ENCODE measurements around the gene OR2S2.
A peak's percentile ranks its signal among the peaks of the same experiment; 100 is the strongest.

OR2S2 gene

DNA sequence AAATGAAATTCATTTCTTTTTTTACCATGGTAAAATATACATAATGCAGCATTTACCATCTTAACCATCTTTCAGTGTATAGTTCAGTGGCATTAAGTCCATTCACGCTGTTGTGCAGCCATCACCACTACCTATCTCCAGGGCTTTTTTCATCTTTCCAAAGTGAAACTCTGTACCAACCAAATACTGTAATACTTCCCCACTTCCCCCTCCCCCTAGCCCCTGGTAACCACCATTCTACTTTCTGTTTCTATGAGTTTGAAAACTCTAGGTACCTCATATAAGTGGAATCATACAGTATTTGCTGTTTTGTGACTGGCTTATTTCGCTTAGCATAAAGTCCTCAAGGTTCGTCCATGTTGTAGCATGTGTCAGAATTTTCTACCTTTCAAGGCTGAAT is 25.2 kb downstream of the OR2S2 start:
- no peak overlapping the region for H3K27ac ChIP-seq (ENCODE audit: low read depth, low read length)
- no peaks in the 10 kb centered on the region for H3K9me3 ChIP-seq (ENCODE audit: control insufficient read depth, insufficient read depth, low read length)
- H3K4me1 ChIP-seq (ENCODE audit: control insufficient read depth, insufficient read depth, low read length): no peaks in the 10 kb centered on the region
- H3K9ac ChIP-seq (ENCODE audit: low read depth, low read length): no peak overlapping the region
- H3K27me3 ChIP-seq (ENCODE audit: control insufficient read depth, insufficient read depth, low read length): no peaks in the 10 kb centered on the region
- no peak overlapping the region for H3K4me3 ChIP-seq (ENCODE audit: low read depth, low read length)
- no peaks in the 10 kb centered on the region for H3K36me3 ChIP-seq (ENCODE audit: control insufficient read depth, insufficient read depth, low read length)

DNA sequence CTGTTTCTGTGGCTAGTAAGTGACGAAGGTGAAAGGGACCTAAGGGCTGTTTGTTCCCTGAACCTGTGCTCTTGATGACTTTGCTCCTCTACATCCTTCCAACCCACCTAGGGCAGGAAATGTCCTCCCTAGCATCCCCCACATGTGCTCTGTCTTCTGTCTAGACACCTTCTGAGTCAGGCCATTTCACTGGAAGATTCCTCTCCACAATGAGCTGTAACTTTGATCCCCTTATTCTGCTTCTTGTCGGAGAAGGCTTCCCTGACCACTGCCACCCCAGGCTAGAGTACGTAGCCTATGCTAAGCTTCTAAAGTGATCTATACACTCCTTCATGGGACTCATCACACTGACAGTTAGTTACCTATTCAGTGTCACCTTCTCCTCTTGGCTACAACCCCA is 27.0 kb downstream of the OR2S2 start:
- Histone ChIP-seq H3K9ac (ENCODE audit: low read depth, low read length) (no peak overlapping the region), H3K27me3 (ENCODE audit: control insufficient read depth, insufficient read depth, low read length) (no peaks in the 10 kb centered on the region), H3K4me3 (ENCODE audit: low read depth, low read length) (no peak overlapping the region), H3K9me3 (ENCODE audit: control insufficient read depth, insufficient read depth, low read length) (no peaks in the 10 kb centered on the region), H3K4me1 (ENCODE audit: control insufficient read depth, insufficient read depth, low read length) (no peaks in the 10 kb centered on the region), H3K36me3 (ENCODE audit: control insufficient read depth, insufficient read depth, low read length) (no peaks in the 10 kb centered on the region), H3K27ac (ENCODE audit: low read depth, low read length) (no peak overlapping the region)

DNA sequence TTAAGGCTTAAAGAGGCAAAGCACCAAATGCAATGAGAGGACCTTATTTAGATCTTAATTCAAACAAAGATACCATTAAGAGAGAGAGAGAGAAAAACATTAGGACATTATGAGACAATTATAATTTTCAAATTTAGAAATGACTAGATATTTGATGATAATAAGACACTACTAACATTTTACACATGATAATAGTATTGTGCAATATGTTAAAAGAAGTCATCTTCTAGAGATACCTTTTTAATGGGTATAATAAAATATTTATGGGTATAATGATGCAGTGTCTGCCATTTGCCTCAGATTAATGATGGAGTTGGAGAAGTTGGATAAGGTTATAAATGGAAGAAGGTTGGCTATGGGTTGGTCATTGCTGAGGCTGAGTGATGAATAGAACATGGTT is 27.4 kb downstream of the OR2S2 start:
- Histone ChIP-seq H3K9me3 (ENCODE audit: control insufficient read depth, insufficient read depth, low read length) (no peaks in the 10 kb centered on the region), H3K4me3 (ENCODE audit: low read depth, low read length) (no peak overlapping the region), H3K4me1 (ENCODE audit: control insufficient read depth, insufficient read depth, low read length) (no peaks in the 10 kb centered on the region), H3K9ac (ENCODE audit: low read depth, low read length) (no peak overlapping the region), H3K27me3 (ENCODE audit: control insufficient read depth, insufficient read depth, low read length) (no peaks in the 10 kb centered on the region), H3K27ac (ENCODE audit: low read depth, low read length) (no peak overlapping the region), H3K36me3 (ENCODE audit: control insufficient read depth, insufficient read depth, low read length) (no peaks in the 10 kb centered on the region)

DNA sequence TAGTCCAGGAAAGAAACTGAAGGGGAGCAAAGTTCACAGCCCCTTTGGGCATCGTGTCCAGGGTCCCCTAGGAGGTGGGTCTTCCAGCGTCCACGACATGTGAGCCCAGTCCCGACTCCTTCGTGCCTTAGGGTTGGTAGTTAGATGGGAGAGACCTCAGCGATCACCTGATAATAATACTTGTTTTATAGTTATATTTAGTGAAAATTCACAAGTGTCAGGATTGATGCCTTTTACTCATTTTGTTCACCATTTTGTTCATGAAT is 28.6 kb downstream of the OR2S2 start:
- Histone ChIP-seq H3K9ac (ENCODE audit: low read depth, low read length) (no peak overlapping the region), H3K4me1 (ENCODE audit: control insufficient read depth, insufficient read depth, low read length) (no peaks in the 10 kb centered on the region), H3K36me3 (ENCODE audit: control insufficient read depth, insufficient read depth, low read length) (no peaks in the 10 kb centered on the region), H3K27me3 (ENCODE audit: control insufficient read depth, insufficient read depth, low read length) (no peaks in the 10 kb centered on the region), H3K27ac (ENCODE audit: low read depth, low read length) (no peak overlapping the region), H3K9me3 (ENCODE audit: control insufficient read depth, insufficient read depth, low read length) (no peaks in the 10 kb centered on the region), H3K4me3 (ENCODE audit: low read depth, low read length) (no peak overlapping the region)

DNA sequence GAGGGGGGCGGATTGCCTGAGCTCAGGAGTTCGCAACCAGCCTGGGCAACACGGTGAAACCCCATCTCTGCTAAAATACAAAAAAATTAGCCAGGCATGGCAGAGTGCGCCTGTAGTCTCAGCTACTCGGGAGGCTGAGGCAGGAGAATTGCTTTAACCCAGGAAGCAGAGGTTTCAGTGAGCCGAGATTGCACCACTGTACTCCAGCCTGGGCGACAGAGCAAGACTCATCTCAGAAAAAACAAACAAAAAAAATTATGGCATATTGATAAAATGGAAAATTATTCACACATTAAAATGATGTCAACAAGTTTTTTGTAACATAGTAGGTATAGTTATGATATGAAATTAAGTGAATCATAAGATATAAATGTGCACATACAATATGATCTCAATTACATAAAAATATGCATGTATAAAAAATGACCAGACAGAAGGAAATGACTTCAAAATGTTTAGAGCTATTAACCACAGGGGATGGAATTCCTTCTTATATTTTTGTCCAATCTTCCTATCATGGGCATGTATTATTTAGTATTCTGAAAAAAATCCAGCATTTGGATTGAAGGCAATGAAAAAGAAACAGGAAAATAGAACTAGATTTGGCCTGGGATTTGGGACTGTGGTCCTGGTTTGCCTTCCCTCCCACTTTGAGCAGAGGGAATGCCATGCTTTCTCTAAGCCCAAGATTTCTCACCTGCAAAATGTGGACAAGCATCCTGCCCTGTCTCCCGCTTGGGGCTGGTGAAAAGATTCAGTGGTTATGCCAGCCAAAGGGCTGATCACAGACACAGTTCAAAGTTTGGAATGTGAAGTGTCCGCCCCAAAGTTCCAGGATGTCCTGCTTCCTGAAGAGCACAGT is 29.1 kb downstream of the OR2S2 start:
- Histone ChIP-seq H3K4me1 (ENCODE audit: control insufficient read depth, insufficient read depth, low read length) (peaks cover 5% of the 10 kb centered on the region; the same call in 1 of the 2 replicates), H3K36me3 (ENCODE audit: control insufficient read depth, insufficient read depth, low read length) (no peaks in the 10 kb centered on the region), H3K27me3 (ENCODE audit: control insufficient read depth, insufficient read depth, low read length) (no peaks in the 10 kb centered on the region), H3K9ac (ENCODE audit: low read depth, low read length) (no peak overlapping the region), H3K9me3 (ENCODE audit: control insufficient read depth, insufficient read depth, low read length) (no peaks in the 10 kb centered on the region), H3K27ac (ENCODE audit: low read depth, low read length) (no peak overlapping the region), H3K4me3 (ENCODE audit: low read depth, low read length) (no peak overlapping the region)

DNA sequence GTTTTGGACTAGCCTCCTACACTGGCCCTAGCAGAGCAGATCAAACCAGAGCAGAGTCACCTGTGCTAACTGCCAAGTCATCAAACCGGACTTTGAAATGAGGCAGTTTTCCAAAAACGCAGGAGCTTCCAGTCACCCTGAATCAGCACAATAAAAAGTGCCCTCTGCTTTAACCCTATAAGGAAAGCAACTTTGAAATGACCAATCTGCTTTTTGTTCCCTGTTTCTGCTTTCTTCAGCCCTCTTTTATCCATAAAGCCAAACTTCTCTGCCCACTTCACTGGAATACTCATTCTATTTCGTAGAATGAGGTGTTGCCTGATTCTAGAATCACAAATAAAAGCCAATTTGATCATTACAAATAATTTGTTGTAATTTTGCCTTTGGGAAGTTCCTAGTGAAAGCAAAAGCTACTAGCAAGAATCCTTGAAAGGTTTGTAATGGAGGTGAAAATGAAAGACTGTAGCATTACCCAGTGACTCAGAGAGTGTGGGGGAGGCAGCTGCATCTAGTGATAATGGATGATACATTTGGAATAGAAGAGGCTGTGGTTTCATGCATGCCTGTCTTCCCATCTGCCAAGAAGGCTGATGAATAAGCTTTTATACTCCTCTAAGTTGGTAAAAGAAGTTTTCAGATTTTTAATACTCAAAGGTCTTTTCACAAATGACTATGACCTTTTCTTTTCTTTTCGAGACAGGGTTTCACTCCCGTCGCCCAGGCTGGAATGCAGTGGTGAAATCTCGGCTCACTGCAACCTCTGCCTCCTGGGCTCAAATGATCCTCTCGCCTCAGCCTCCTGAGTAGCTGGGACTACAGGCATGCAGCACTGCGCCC is 33.8 kb downstream of the OR2S2 start:
- Histone ChIP-seq H3K9me3 (ENCODE audit: control insufficient read depth, insufficient read depth, low read length) (no peaks in the 10 kb centered on the region), H3K9ac (ENCODE audit: low read depth, low read length) (no peak overlapping the region; the same call in 1 of the 2 replicates), H3K4me1 (ENCODE audit: control insufficient read depth, insufficient read depth, low read length) (peaks cover 7% of the 10 kb centered on the region; the same call in 1 of the 2 replicates), H3K36me3 (ENCODE audit: control insufficient read depth, insufficient read depth, low read length) (no peaks in the 10 kb centered on the region), H3K4me3 (ENCODE audit: low read depth, low read length) (no peak overlapping the region), H3K27me3 (ENCODE audit: control insufficient read depth, insufficient read depth, low read length) (no peaks in the 10 kb centered on the region), H3K27ac (ENCODE audit: low read depth, low read length) (peak overlapping the region; percentile 38)

DNA sequence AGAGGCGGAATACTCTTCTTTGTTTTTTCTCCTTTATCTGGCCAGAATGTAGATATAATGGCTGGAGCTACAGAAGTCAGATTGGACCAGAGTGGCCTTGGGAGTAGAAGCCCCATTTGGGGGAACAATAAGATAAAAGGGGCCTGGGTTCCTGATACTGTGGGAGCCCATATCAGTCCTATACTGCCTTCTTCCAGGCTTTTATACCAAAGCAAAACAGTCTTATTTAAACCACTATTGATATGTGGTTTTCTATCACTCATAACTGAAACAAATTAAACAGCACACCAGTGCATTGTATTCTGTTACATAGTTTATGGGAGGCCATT is 34.4 kb downstream of the OR2S2 start:
- no peaks in the 10 kb centered on the region for H3K9me3 ChIP-seq (ENCODE audit: control insufficient read depth, insufficient read depth, low read length)
- no peak overlapping the region for H3K4me3 ChIP-seq (ENCODE audit: low read depth, low read length)
- H3K27ac ChIP-seq (ENCODE audit: low read depth, low read length): peak overlapping the region; percentile 38
- no peaks in the 10 kb centered on the region for H3K36me3 ChIP-seq (ENCODE audit: control insufficient read depth, insufficient read depth, low read length)
- H3K9ac ChIP-seq (ENCODE audit: low read depth, low read length): no peak overlapping the region; the same call in 1 of the 2 replicates
- no peaks in the 10 kb centered on the region for H3K27me3 ChIP-seq (ENCODE audit: control insufficient read depth, insufficient read depth, low read length)
- H3K4me1 ChIP-seq (ENCODE audit: control insufficient read depth, insufficient read depth, low read length): peaks cover 7% of the 10 kb centered on the region; the same call in 1 of the 2 replicates

DNA sequence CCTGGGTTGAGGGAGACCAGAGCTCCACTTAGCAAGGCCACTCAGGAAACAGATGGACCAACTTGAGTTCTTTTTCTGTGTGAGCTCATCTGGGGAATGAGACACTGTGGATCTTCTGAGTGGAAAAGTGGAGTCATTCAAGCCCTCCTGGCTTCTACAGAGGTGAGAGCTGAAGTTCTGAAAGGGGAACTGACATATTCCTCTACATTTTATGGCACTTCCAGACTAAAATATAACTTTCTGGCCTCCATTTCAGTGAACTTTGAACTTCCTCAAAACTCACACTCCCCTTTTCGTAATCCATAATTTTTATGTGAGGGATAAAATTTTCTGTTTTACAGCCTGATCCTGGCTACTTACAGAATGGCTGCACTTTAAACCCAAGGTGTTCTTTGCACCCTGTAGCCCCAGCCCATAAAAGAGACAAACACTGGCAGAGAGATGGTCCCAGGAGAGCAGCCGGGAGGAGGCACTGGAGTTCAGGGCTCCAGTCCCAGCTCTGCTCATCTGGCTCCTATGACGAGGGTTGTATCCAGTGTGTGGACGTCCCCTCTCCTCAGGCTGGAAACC is 37.8 kb downstream of the OR2S2 start:
- no peak overlapping the region for H3K27ac ChIP-seq (ENCODE audit: low read depth, low read length)
- no peak overlapping the region for H3K9ac ChIP-seq (ENCODE audit: low read depth, low read length)
- H3K4me1 ChIP-seq (ENCODE audit: control insufficient read depth, insufficient read depth, low read length): peaks cover 12% of the 10 kb centered on the region; the same call in 1 of the 2 replicates
- no peaks in the 10 kb centered on the region for H3K27me3 ChIP-seq (ENCODE audit: control insufficient read depth, insufficient read depth, low read length)
- no peaks in the 10 kb centered on the region for H3K9me3 ChIP-seq (ENCODE audit: control insufficient read depth, insufficient read depth, low read length)
- no peak overlapping the region for H3K4me3 ChIP-seq (ENCODE audit: low read depth, low read length)
- H3K36me3 ChIP-seq (ENCODE audit: control insufficient read depth, insufficient read depth, low read length): no peaks in the 10 kb centered on the region

DNA sequence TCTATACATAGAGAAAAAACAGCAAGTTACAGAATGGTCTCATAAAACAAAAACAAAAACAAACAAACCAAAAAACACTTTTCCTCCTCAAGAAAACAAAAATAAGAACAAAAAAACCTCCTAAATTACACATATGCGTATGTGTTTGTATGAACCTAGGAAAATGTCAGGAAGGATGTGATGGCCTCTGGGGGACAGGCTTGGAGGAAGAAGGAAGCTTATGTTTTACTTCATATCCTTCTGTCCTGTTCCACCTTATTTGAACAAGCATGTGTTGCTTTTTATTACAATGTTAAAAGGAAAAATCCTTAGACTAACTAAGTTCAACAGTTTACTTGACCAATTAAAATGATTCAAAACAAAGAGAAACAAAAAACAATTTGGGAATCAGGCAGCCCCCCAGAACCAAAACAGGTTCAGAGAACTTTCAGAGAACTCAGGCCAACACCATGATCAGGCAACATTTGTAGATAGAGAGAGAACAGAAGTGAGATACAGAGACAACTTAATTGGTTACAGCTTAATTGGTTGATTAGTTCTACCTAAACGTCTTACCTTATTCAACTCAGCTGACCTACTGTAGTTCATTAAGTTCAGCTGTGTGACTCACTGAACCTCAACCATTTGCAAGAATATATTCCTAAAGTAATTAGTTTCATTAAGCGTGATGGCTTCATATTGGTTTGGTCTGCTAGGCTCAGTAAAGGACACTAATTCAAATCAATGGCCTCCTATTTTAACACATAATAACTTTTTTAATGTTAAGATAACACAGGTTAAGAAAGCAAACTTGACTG is 38.5 kb downstream of the OR2S2 start:
- Histone ChIP-seq H3K9ac (ENCODE audit: low read depth, low read length) (no peak overlapping the region), H3K27me3 (ENCODE audit: control insufficient read depth, insufficient read depth, low read length) (no peaks in the 10 kb centered on the region), H3K9me3 (ENCODE audit: control insufficient read depth, insufficient read depth, low read length) (no peaks in the 10 kb centered on the region), H3K27ac (ENCODE audit: low read depth, low read length) (no peak overlapping the region), H3K4me1 (ENCODE audit: control insufficient read depth, insufficient read depth, low read length) (peaks cover 12% of the 10 kb centered on the region; the same call in 1 of the 2 replicates), H3K36me3 (ENCODE audit: control insufficient read depth, insufficient read depth, low read length) (no peaks in the 10 kb centered on the region), H3K4me3 (ENCODE audit: low read depth, low read length) (no peak overlapping the region)

DNA sequence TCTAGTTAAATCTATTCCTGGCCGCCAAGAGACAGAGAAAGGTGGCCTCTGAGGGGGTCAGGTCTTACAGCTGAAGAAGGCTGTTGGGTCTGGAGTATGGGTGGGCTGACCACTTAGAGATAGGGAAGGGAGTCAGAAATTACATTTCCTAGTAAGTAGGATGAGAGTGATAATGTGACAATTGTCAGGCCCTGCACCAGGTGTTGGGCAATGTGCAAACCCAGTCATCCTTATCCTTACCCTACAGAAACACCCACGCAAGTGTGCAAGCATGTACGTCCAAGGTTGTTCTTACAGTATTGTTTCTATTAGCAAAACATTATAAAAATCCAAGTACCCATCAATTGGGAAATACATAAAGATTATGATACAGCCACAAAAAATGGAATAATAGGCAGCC is 39.2 kb downstream of the OR2S2 start:
- Histone ChIP-seq H3K4me3 (ENCODE audit: low read depth, low read length) (no peak overlapping the region), H3K27ac (ENCODE audit: low read depth, low read length) (no peak overlapping the region), H3K36me3 (ENCODE audit: control insufficient read depth, insufficient read depth, low read length) (no peaks in the 10 kb centered on the region), H3K9ac (ENCODE audit: low read depth, low read length) (no peak overlapping the region), H3K9me3 (ENCODE audit: control insufficient read depth, insufficient read depth, low read length) (no peaks in the 10 kb centered on the region), H3K4me1 (ENCODE audit: control insufficient read depth, insufficient read depth, low read length) (peaks cover 6% of the 10 kb centered on the region; the same call in 1 of the 2 replicates), H3K27me3 (ENCODE audit: control insufficient read depth, insufficient read depth, low read length) (no peaks in the 10 kb centered on the region)
